NCI-H2107 (cell line): ENCODE data around the gene CCDC201.

ENCODE experiments used
- DNase-seq: peaks from one replicate; lab custom pipeline; 2025; lab: John Stamatoyannopoulos, UW

The CCDC201 gene

GRCh38 chr7:45893374-45893995 lies 20.6 kb upstream of the CCDC201 start:
- DNase-seq: no peak

GRCh38 chr7:45892407-45893035 lies 19.6 kb upstream of the CCDC201 start:
- no peak for DNase-seq

GRCh38 chr7:45891462-45892402 lies 18.9 kb upstream of the CCDC201 start:
- DNase-seq: no peak

GRCh38 chr7:45890902-45891461 lies 18.1 kb upstream of the CCDC201 start:
- DNase-seq: no peak

GRCh38 chr7:45890125-45890901 lies 17.4 kb upstream of the CCDC201 start:
- DNase-seq: no peak

- no peak for DNase-seq
Observed at GRCh38 chr7:45889367-45890067, 16.6 kb upstream of the CCDC201 start.

GRCh38 chr7:45888993-45889366 lies 16.1 kb upstream of the CCDC201 start:
- no peak for DNase-seq

GRCh38 chr7:45888185-45888992 lies 15.5 kb upstream of the CCDC201 start, which contains the start of gene IGFBP1:
Gene IGFBP1, plus strand, starts transcription at chr7:45888488. Its CDS starts 165 bp downstream, at chr7:45888653.
- no peak for DNase-seq

GRCh38 chr7:45886931-45887667 lies 14.2 kb upstream of the CCDC201 start:
- no peak for DNase-seq

GRCh38 chr7:45885264-45885882 lies 12.5 kb upstream of the CCDC201 start:
- DNase-seq: no peak

- DNase-seq: no peak
Observed at GRCh38 chr7:45884136-45884535, 11.3 kb upstream of the CCDC201 start.

- no peak for DNase-seq
Observed at GRCh38 chr7:45882465-45882810, 9.6 kb upstream of the CCDC201 start.

GRCh38 chr7:45881759-45882464 lies 9.0 kb upstream of the CCDC201 start:
- no peak for DNase-seq

- no peak for DNase-seq
Observed at GRCh38 chr7:45881280-45881758, 8.4 kb upstream of the CCDC201 start.

- no peak for DNase-seq
Observed at GRCh38 chr7:45880433-45880860, 7.6 kb upstream of the CCDC201 start.

- DNase-seq: no peak
Observed at GRCh38 chr7:45878457-45879144, 5.7 kb upstream of the CCDC201 start.

GRCh38 chr7:45876519-45876918 lies 3.6 kb upstream of the CCDC201 start:
- no peak for DNase-seq
